WTC11 (cell line): ENCODE measurements around the gene HDAC7. TPM values are rescaled to one million over a fixed set of nuclear protein-coding genes. Genes with fewer than 3 reads are reported as not detected.

ENCODE experiments used
- ATAC-seq: fragments of 200-7000 bp; cut with Tn5 transposase; 2 replicates; pipeline ENCODE4 v1.10.0; 2021; ENCODE audit warnings: mild to moderate bottlenecking, moderate library complexity
- CTCF ChIA-PET: fragments of 300-600 bp; sonication (Branson Sonifier 250); formaldehyde crosslinking; loops from one replicate; lab custom pipeline; 2021; ENCODE audit warnings: antibody characterized with exemption; lab: Charles Lee
- POLR2A ChIA-PET: fragments of 350-600 bp; sonication (Branson Sonifier 250); formaldehyde crosslinking; loops from one replicate; lab custom pipeline; 2021; ENCODE audit warnings: antibody characterized with exemption; lab: Charles Lee
- DNase-seq: peaks from one replicate; pipeline ENCODE4 v3.0.0; 2021; ENCODE audit warnings: low spot score
- H3K27ac Mint-ChIP-seq: 2 replicates; pipeline ENCODE4 v1.8.0; 2021; ENCODE audit warnings: mixed read lengths
- H3K27me3 Mint-ChIP-seq: 2 replicates; pipeline ENCODE4 v1.8.0; 2021; ENCODE audit warnings: low read depth, mild to moderate bottlenecking, moderate library complexity, mixed read lengths
- H3K36me3 Mint-ChIP-seq: 2 replicates; pipeline ENCODE4 v1.8.0; 2021; ENCODE audit warnings: mixed read lengths
- H3K4me1 Mint-ChIP-seq: 2 replicates; pipeline ENCODE4 v1.8.0; 2022; ENCODE audit warnings: mixed read lengths
- H3K4me3 Mint-ChIP-seq: 2 replicates; pipeline ENCODE4 v1.8.0; 2021; ENCODE audit warnings: mild to moderate bottlenecking, moderate library complexity, mixed read lengths
- H3K9me3 Mint-ChIP-seq: 2 replicates; pipeline ENCODE4 v1.8.0; 2021; ENCODE audit warnings: mixed read lengths
- ELF4 ChIP-seq: sonication (generic); formaldehyde crosslinking; IDR thresholded peaks from 2 replicates; pipeline ENCODE4 v1.8.1; 2022; ENCODE audit warnings: low read depth, mild to moderate bottlenecking, moderate library complexity, missing genetic modification reagents
- EMX1 ChIP-seq: fragments of 250-450 bp; sonication (Bioruptor Pico); IDR thresholded peaks from 2 replicates; pipeline ENCODE4 v1.8.0; 2021; ENCODE audit warnings: mild to moderate bottlenecking
- ETV6 ChIP-seq: sonication (generic); formaldehyde crosslinking; IDR thresholded peaks from 2 replicates; pipeline ENCODE4 v1.8.1; 2022; ENCODE audit warnings: mild to moderate bottlenecking, missing genetic modification reagents
- SMAD4 ChIP-seq: sonication (generic); formaldehyde crosslinking; IDR thresholded peaks from 2 replicates; pipeline ENCODE4 v1.8.0; 2022; ENCODE audit warnings: mild to moderate bottlenecking, missing genetic modification reagents
- SOX15 ChIP-seq: fragments of 250-450 bp; sonication (Bioruptor Pico); IDR thresholded peaks from 2 replicates; pipeline ENCODE4 v1.9.0; 2021; ENCODE audit warnings: mild to moderate bottlenecking
- ZNF219 ChIP-seq: sonication (generic); formaldehyde crosslinking; IDR thresholded peaks from 2 replicates; pipeline ENCODE4 v1.8.0; 2023; ENCODE audit warnings: missing genetic modification reagents, mild to moderate bottlenecking, borderline replicate concordance
- ZNF396 ChIP-seq: fragments of 250-450 bp; sonication (Bioruptor Pico); IDR thresholded peaks from 2 replicates; pipeline ENCODE4 v1.8.0; 2021; ENCODE audit warnings: mild to moderate bottlenecking, moderate library complexity, borderline replicate concordance
- total RNA-seq: library from RNA; stranded (reverse); gene quantifications from 3 replicates; pipeline ENCODE4 v1.2.3, GENCODE V29; 2021
- TF ChIP-seq, protein P1 (sequence below): sonication (generic); formaldehyde crosslinking; IDR thresholded peaks from 2 replicates; pipeline ENCODE4 v1.8.1; 2023; ENCODE audit warnings: mild to moderate bottlenecking, missing genetic modification reagents
- TF ChIP-seq, protein P2 (sequence below): sonication (generic); formaldehyde crosslinking; conservative IDR thresholded peaks from 2 replicates; pipeline ENCODE4 v1.8.1; 2022; ENCODE audit warnings: mild to moderate bottlenecking, missing genetic modification reagents
- TF ChIP-seq, protein P3 (sequence below): fragments of 250-450 bp; sonication (Bioruptor Pico); IDR thresholded peaks from 2 replicates; pipeline ENCODE4 v2.1.2; 2022; ENCODE audit warnings: mild to moderate bottlenecking, moderate library complexity
- TF ChIP-seq, protein P4 (sequence below): sonication (generic); formaldehyde crosslinking; IDR thresholded peaks from 2 replicates; pipeline ENCODE4 v1.8.0; 2022; ENCODE audit warnings: mild to moderate bottlenecking, missing genetic modification reagents
- TF ChIP-seq, protein P5 (sequence below): fragments of 250-450 bp; sonication (Bioruptor Pico); IDR thresholded peaks from 2 replicates; pipeline ENCODE4 v1.9.0; 2021; ENCODE audit warnings: mild to moderate bottlenecking
- TF ChIP-seq, protein P6 (sequence below): fragments of 200-600 bp; IDR thresholded peaks from 2 replicates; pipeline ENCODE4 v1.8.0; 2022; ENCODE audit warnings: antibody characterized with exemption

HDAC7 gene
- total RNA-seq, 1 experiment from 2014 or later = 111 TPM

DNA sequence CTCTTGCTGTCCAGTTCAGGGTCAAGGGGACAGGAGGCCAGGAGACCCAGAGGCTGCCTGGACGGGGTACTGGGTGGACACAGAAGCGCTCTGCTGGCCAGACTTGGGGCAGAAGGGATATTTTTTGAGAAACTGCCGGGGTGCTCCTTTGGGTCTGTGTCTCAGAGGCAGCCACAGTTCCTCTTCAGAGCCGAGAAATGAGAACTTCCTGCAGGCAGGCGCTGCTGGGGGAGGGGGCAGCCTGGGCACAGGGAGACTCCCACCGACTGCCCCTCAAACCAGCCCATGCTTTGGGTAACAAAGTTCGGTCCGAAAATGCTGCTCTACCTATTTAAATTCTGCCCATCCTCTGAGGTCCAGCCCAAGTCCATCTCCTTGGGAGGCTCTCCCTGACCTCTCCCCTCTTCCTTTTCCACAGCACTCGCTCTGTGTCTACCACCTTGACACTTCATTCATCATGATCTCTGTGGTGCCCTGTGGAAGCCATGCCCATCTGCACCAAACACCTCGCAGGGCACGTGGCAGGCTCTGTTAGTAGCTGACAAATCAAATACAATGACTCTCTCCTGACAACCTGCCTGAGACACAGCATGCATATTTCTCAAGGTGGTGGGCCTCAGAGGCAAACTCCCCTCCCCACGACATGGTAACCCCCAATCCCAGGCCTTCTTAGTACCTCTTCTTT lies 16.4 kb downstream of the HDAC7 start:
- no peaks in the 10 kb centered on the region; the same call in 1 of the 2 replicates for H3K36me3 Mint-ChIP-seq
- no peaks in the 10 kb centered on the region for H3K27me3 Mint-ChIP-seq
- H3K4me1 Mint-ChIP-seq = peaks cover 55% of the 10 kb centered on the region
- TF ChIP-seq ZNF396 (CRISPR knock-in tag) (no peak), EMX1 (CRISPR knock-in tag) (no peak), SMAD4 (CRISPR knock-in tag) (no peak), SOX15 (no peak), ZNF219 (no peak), ELF4 (CRISPR knock-in tag) (no peak)
- TF ChIP-seq, protein P1, sequence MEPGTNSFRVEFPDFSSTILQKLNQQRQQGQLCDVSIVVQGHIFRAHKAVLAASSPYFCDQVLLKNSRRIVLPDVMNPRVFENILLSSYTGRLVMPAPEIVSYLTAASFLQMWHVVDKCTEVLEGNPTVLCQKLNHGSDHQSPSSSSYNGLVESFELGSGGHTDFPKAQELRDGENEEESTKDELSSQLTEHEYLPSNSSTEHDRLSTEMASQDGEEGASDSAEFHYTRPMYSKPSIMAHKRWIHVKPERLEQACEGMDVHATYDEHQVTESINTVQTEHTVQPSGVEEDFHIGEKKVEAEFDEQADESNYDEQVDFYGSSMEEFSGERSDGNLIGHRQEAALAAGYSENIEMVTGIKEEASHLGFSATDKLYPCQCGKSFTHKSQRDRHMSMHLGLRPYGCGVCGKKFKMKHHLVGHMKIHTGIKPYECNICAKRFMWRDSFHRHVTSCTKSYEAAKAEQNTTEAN (CRISPR knock-in tag) = no peak
- TF ChIP-seq, protein P2, sequence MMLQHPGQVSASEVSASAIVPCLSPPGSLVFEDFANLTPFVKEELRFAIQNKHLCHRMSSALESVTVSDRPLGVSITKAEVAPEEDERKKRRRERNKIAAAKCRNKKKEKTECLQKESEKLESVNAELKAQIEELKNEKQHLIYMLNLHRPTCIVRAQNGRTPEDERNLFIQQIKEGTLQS (CRISPR knock-in tag) = no peak
- TF ChIP-seq, protein P3, sequence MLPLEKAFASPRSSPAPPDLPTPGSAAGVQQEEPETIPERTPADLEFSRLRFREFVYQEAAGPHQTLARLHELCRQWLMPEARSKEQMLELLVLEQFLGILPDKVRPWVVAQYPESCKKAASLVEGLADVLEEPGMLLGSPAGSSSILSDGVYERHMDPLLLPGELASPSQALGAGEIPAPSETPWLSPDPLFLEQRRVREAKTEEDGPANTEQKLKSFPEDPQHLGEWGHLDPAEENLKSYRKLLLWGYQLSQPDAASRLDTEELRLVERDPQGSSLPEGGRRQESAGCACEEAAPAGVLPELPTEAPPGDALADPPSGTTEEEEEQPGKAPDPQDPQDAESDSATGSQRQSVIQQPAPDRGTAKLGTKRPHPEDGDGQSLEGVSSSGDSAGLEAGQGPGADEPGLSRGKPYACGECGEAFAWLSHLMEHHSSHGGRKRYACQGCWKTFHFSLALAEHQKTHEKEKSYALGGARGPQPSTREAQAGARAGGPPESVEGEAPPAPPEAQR = no peak
- TF ChIP-seq, protein P4, sequence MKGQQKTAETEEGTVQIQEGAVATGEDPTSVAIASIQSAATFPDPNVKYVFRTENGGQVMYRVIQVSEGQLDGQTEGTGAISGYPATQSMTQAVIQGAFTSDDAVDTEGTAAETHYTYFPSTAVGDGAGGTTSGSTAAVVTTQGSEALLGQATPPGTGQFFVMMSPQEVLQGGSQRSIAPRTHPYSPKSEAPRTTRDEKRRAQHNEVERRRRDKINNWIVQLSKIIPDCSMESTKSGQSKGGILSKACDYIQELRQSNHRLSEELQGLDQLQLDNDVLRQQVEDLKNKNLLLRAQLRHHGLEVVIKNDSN = no peak
- TF ChIP-seq, protein P5, sequence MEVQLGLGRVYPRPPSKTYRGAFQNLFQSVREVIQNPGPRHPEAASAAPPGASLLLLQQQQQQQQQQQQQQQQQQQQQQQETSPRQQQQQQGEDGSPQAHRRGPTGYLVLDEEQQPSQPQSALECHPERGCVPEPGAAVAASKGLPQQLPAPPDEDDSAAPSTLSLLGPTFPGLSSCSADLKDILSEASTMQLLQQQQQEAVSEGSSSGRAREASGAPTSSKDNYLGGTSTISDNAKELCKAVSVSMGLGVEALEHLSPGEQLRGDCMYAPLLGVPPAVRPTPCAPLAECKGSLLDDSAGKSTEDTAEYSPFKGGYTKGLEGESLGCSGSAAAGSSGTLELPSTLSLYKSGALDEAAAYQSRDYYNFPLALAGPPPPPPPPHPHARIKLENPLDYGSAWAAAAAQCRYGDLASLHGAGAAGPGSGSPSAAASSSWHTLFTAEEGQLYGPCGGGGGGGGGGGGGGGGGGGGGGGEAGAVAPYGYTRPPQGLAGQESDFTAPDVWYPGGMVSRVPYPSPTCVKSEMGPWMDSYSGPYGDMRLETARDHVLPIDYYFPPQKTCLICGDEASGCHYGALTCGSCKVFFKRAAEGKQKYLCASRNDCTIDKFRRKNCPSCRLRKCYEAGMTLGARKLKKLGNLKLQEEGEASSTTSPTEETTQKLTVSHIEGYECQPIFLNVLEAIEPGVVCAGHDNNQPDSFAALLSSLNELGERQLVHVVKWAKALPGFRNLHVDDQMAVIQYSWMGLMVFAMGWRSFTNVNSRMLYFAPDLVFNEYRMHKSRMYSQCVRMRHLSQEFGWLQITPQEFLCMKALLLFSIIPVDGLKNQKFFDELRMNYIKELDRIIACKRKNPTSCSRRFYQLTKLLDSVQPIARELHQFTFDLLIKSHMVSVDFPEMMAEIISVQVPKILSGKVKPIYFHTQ = no peak
- DNase-seq (no peak), ATAC-seq (no peak)
- ChIA-PET CTCF (interaction anchor here (0.8 to 14.9 kb wide), 5 partner anchors 9 to 33 kb away, joined by 3 to 408 read pairs (median 28); no protein-coding TSS in a partner anchor), POLR2A (interaction anchor here (0.7 kb wide), 1 partner anchor 18 kb away, joined by 3 read pairs; no protein-coding TSS in a partner anchor)
- H3K4me3 Mint-ChIP-seq = no peak overlapping the region
- peak overlapping the region; percentile 94 for H3K27ac Mint-ChIP-seq
- no peaks in the 10 kb centered on the region for H3K9me3 Mint-ChIP-seq

DNA sequence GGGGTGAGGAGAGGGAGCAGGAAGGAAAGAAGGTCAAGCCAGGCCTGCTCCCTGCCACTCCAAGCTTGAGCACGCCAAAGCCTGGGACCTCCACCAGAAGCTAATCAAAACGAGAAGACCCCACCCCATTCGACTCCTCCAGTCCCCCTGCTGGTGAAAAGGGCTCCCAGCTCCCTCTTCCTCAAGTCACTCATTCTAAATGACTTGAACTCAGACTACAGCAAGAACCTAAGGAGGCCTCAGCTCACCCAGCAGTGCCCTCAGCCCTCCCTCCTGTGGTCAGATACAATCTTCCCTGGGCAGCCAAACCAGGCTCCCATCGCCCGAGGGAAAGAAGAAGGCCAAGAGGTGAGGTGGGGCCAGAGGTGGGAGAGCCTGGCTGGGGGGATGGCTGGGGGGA lies 17.4 kb downstream of the HDAC7 start:
- Mint-ChIP-seq H3K4me1 (peaks cover 50% of the 10 kb centered on the region), H3K9me3 (no peaks in the 10 kb centered on the region), H3K36me3 (peaks cover under 1% of the 10 kb centered on the region; the same call in 1 of the 2 replicates), H3K27ac (peak overlapping the region; percentile 38; the same call in 1 of the 2 replicates), H3K27me3 (no peaks in the 10 kb centered on the region), H3K4me3 (no peak overlapping the region)
- ChIA-PET POLR2A (no interaction called here), CTCF (interaction anchor here (0.9 to 14.9 kb wide), 18 partner anchors 10 to 147 kb away, joined by 3 to 408 read pairs (median 8); partner anchors contain the start of genes SLC48A1 and VDR)
- ATAC-seq (peak; percentile 35), DNase-seq (peak; percentile 46)
- TF ChIP-seq, protein P6, sequence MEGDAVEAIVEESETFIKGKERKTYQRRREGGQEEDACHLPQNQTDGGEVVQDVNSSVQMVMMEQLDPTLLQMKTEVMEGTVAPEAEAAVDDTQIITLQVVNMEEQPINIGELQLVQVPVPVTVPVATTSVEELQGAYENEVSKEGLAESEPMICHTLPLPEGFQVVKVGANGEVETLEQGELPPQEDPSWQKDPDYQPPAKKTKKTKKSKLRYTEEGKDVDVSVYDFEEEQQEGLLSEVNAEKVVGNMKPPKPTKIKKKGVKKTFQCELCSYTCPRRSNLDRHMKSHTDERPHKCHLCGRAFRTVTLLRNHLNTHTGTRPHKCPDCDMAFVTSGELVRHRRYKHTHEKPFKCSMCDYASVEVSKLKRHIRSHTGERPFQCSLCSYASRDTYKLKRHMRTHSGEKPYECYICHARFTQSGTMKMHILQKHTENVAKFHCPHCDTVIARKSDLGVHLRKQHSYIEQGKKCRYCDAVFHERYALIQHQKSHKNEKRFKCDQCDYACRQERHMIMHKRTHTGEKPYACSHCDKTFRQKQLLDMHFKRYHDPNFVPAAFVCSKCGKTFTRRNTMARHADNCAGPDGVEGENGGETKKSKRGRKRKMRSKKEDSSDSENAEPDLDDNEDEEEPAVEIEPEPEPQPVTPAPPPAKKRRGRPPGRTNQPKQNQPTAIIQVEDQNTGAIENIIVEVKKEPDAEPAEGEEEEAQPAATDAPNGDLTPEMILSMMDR = peak; percentile 40; the same call in 1 of the 2 replicates
- TF ChIP-seq ETV6 (CRISPR knock-in tag) = no peak
